Measurements from ENCODE around the gene OPCML. TPM values are rescaled to one million over a fixed set of nuclear protein-coding genes. Genes with fewer than 3 reads are reported as not detected.

Gene OPCML
- total RNA-seq, 1 experiment from 2014 or later = not detected

DNA sequence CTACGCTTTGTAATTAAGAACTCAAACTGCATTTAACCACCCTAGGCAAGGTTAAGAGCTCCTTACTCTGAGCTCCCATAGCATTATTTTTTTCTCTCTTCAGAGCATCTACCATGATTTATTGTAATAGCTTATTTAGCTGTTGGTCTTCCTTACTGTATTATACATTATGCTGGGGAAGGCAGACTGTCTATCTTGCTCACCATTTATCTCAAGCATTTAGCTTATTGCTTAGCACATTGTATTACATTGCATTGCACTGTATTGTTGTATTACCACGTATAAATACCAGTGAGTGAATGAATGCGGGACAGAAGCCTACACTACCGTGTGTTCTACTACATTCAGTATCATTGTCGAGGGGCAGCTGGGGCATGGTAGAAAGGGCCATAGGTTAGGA is 324.3 kb downstream of the OPCML start:
- no peaks in the 10 kb centered on the region for H3K36me3 Mint-ChIP-seq (ENCODE audit: insufficient read depth, unreplicated experiment)
- no peak overlapping the region for H3K4me3 Mint-ChIP-seq (ENCODE audit: unreplicated experiment)
- intact Hi-C loops (cut with micrococcal nuclease; ENCODE audit: unreplicated experiment) = no loop called here
- BruUV-seq (replicated peaks) = no TSS peak
- TF ChIP-seq, protein P1, sequence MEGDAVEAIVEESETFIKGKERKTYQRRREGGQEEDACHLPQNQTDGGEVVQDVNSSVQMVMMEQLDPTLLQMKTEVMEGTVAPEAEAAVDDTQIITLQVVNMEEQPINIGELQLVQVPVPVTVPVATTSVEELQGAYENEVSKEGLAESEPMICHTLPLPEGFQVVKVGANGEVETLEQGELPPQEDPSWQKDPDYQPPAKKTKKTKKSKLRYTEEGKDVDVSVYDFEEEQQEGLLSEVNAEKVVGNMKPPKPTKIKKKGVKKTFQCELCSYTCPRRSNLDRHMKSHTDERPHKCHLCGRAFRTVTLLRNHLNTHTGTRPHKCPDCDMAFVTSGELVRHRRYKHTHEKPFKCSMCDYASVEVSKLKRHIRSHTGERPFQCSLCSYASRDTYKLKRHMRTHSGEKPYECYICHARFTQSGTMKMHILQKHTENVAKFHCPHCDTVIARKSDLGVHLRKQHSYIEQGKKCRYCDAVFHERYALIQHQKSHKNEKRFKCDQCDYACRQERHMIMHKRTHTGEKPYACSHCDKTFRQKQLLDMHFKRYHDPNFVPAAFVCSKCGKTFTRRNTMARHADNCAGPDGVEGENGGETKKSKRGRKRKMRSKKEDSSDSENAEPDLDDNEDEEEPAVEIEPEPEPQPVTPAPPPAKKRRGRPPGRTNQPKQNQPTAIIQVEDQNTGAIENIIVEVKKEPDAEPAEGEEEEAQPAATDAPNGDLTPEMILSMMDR (IDR thresholded peaks at IDR 0.05; ENCODE audit: insufficient read depth in 1 of 2, low read depth in 1 of 2, low read length in 1 of 2, severe bottlenecking in 1 of 2, unreplicated experiment in 1 of 2) = no peak
- no peaks in the 10 kb centered on the region for H3K4me1 Mint-ChIP-seq (ENCODE audit: low read depth, unreplicated experiment)
- ChIA-PET CTCF (no interaction called here), POLR2A (no interaction called here)
- H3K27me3 ChIP-seq (replicated peaks; ENCODE audit: control insufficient read depth, insufficient read depth, low read length) = no peaks in the 10 kb centered on the region
- 0 out of 2 replicates have a peak, but pooled peaks cover 3% of the 10 kb centered on the region for H3K9me3 ChIP-seq
- no peaks in the 10 kb centered on the region for H3K9me3 Mint-ChIP-seq (ENCODE audit: unreplicated experiment)
- H3K27me3 Mint-ChIP-seq (ENCODE audit: insufficient read depth, unreplicated experiment) = peaks cover 4% of the 10 kb centered on the region
- no peak overlapping the region for H3K27ac Mint-ChIP-seq (ENCODE audit: unreplicated experiment)
- DNase-seq = no peak
- no peaks in the 10 kb centered on the region for H3K36me3 ChIP-seq (ENCODE audit: control insufficient read depth, insufficient read depth, low read length)
- H3K4me1 ChIP-seq = no peaks in the 10 kb centered on the region
- no peak overlapping the region for H3K4me3 ChIP-seq (ENCODE audit: low read depth, low read length)

DNA sequence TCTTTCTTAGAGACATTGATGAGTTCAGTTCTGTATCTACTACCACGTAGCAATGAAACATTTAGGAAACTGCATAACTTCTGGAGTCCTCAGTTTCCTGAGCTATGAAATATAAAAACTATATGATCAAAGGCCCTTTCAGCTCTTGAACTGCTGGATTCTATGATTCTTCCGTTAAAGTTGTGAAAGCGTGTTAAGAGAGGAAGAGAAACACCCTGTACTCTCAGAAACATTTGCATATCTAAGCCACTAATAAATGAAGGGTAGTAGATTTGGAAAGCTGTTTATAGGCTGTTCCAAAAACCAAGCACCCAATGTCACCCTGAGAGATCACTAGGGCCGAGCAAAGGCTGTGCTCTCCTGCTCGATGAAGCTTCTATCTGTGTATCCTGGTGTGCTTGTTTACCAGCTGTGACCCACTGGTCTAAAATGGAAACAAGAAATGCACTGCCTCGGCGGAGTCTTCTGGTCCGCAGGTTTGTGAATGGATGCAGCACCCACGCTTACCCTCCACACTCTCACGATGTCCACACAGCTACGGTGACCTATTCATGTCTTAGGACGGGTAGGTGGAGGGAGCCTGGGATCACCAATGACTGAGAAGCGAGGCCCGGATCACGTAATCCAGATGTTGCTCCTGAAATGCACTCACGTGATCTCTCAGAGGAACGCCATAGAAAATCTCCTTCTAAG is 325.8 kb downstream of the OPCML start:
- H3K4me3 ChIP-seq (ENCODE audit: low read depth, low read length) = no peak overlapping the region
- Mint-ChIP-seq H3K27me3 (ENCODE audit: insufficient read depth, unreplicated experiment) (no peaks in the 10 kb centered on the region), H3K4me1 (ENCODE audit: low read depth, unreplicated experiment) (peaks cover under 1% of the 10 kb centered on the region), H3K27ac (ENCODE audit: unreplicated experiment) (no peak overlapping the region), H3K4me3 (ENCODE audit: unreplicated experiment) (no peak overlapping the region), H3K36me3 (ENCODE audit: insufficient read depth, unreplicated experiment) (no peaks in the 10 kb centered on the region), H3K9me3 (ENCODE audit: unreplicated experiment) (no peaks in the 10 kb centered on the region)
- no TSS peak for BruUV-seq (replicated peaks)
- TF ChIP-seq, protein P1 (IDR thresholded peaks at IDR 0.05; ENCODE audit: insufficient read depth in 1 of 2, low read depth in 1 of 2, low read length in 1 of 2, severe bottlenecking in 1 of 2, unreplicated experiment in 1 of 2) = no peak
- intact Hi-C loops (cut with micrococcal nuclease; ENCODE audit: unreplicated experiment) = no loop called here
- CTCF ChIA-PET = no interaction called here
- H3K27me3 ChIP-seq (replicated peaks; ENCODE audit: control insufficient read depth, insufficient read depth, low read length) = no peaks in the 10 kb centered on the region
- POLR2A ChIA-PET = no interaction called here
- no peaks in the 10 kb centered on the region for H3K36me3 ChIP-seq (ENCODE audit: control insufficient read depth, insufficient read depth, low read length)
- no peaks in the 10 kb centered on the region for H3K4me1 ChIP-seq
- no peak for DNase-seq
- H3K9me3 ChIP-seq = 0 out of 2 replicates have a peak, but pooled peaks cover 3% of the 10 kb centered on the region

DNA sequence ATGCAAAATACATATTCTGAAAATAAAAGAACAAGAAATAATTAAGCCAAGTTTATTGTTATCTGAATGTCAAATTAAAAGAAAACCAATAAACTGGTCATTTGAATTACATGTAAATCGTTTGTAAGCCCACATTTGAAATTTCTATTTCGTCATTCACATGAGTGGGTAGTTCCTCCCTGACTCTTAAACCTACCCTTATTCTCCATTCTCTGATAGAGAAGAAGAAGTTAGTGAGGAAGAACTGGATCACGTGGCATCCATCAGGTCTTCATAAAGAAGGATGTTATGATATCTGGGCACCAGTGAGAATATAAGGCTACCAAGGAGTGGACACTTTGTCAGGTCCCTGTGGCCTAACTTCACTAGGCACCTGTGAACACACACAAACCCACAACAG is 328.1 kb downstream of the OPCML start:
- H3K4me3 ChIP-seq (ENCODE audit: low read depth, low read length) = no peak overlapping the region
- H3K27ac Mint-ChIP-seq (ENCODE audit: unreplicated experiment) = no peak overlapping the region
- H3K9me3 ChIP-seq = 0 out of 2 replicates have a peak, but pooled peaks cover 3% of the 10 kb centered on the region
- no peaks in the 10 kb centered on the region for H3K9me3 Mint-ChIP-seq (ENCODE audit: unreplicated experiment)
- peaks cover 4% of the 10 kb centered on the region for H3K4me1 Mint-ChIP-seq (ENCODE audit: low read depth, unreplicated experiment)
- no peaks in the 10 kb centered on the region for H3K4me1 ChIP-seq
- no TSS peak for BruUV-seq (replicated peaks)
- TF ChIP-seq, protein P1 (IDR thresholded peaks at IDR 0.05; ENCODE audit: insufficient read depth in 1 of 2, low read depth in 1 of 2, low read length in 1 of 2, severe bottlenecking in 1 of 2, unreplicated experiment in 1 of 2) = no peak
- no peaks in the 10 kb centered on the region for H3K27me3 ChIP-seq (replicated peaks; ENCODE audit: control insufficient read depth, insufficient read depth, low read length)
- ChIA-PET POLR2A (no interaction called here), CTCF (no interaction called here)
- no peaks in the 10 kb centered on the region for H3K36me3 Mint-ChIP-seq (ENCODE audit: insufficient read depth, unreplicated experiment)
- intact Hi-C loops (cut with micrococcal nuclease; ENCODE audit: unreplicated experiment) = no loop called here
- no peaks in the 10 kb centered on the region for H3K36me3 ChIP-seq (ENCODE audit: control insufficient read depth, insufficient read depth, low read length)
- DNase-seq = no peak
- H3K4me3 Mint-ChIP-seq (ENCODE audit: unreplicated experiment) = no peak overlapping the region
- no peaks in the 10 kb centered on the region for H3K27me3 Mint-ChIP-seq (ENCODE audit: insufficient read depth, unreplicated experiment)
